Body of pancreas (tissue), 4 donors: ENCODE results near the gene OR10W1. TPM values are rescaled to one million over a fixed set of nuclear protein-coding genes. Genes with fewer than 3 reads are reported as not detected.

Experiments
- ATAC-seq: fragments of 150-250 bp; one replicate; pipeline ENCODE4 v1.9.1; 2016
- DNase-seq, 4 donors: peaks; one replicate each; pipeline ENCODE4 v3.0.0-alpha.2; 2019
- H3K27ac ChIP-seq, 4 donors: fragments of 200-600 bp; sonication (generic); 1 replicate in 3 of 4; 2 replicates in 1 of 4; pipeline versions ENCODE4 v1.5.1 to v1.6.1; 2016 to 2019; ENCODE audit warnings: mild to moderate bottlenecking in 1 of 4, mixed read lengths in 1 of 4, moderate library complexity in 1 of 4
- H3K27me3 ChIP-seq, 2 donors: fragments of 200-600 bp; sonication (generic); one replicate each; pipeline ENCODE4 v1.6.0; 2016; ENCODE audit warnings: mild to moderate bottlenecking in 1 of 2
- H3K36me3 ChIP-seq, 2 donors: fragments of 200-600 bp; sonication (generic); replicated peaks in 1 of 2; 2 replicates each; pipeline ENCODE4 v1.5.1; 2016; ENCODE audit warnings: low read depth in 2 of 2; ENCODE audit not compliant: insufficient read depth in 1 of 2
- H3K4me1 ChIP-seq: fragments of 200-600 bp; sonication (generic); one replicate; pipeline ENCODE4 v1.6.0; 2016
- H3K4me3 ChIP-seq, 2 donors: fragments of 200-600 bp; sonication (generic); 1 replicate in 1 of 2; 2 replicates in 1 of 2; pipeline ENCODE4 v1.5.1; 2016 to 2019
- H3K9me3 ChIP-seq, 3 donors: fragments of 200-600 bp; sonication (generic); 1 replicate in 2 of 3; 2 replicates in 1 of 3; pipeline ENCODE4 v1.5.1; 2016
- CTCF ChIP-seq, 7 experiments: fragments of 450-650 bp in 4 of 7; fragments of 200-600 bp in 3 of 7; sonication (generic) in 3 of 7; IDR thresholded peaks; one replicate each; pipeline ENCODE4 v1.5.1; 2016 to 2019; ENCODE audit warnings: antibody characterized with exemption in 7 of 7
- POLR2A ChIP-seq, 3 donors: fragments of 450-650 bp; IDR thresholded peaks; one replicate each; pipeline ENCODE4 v1.6.1; 2016; ENCODE audit warnings: antibody characterized with exemption in 3 of 3, mild to moderate bottlenecking in 2 of 3
- WGBS, 2 donors: methylation state at CpG; one replicate each; pipeline ENCODE4 v1.1.5; 2017; 5-methylcytosine and 5-hydroxymethylcytosine counted together
- intact Hi-C: fragments of 100-400 bp; cut with DNase I; formaldehyde crosslinking; loops from one replicate; pipeline ENCODE4 v1.15.1; 2023
- total RNA-seq, 2 donors: library from RNA; depleted of rRNA; stranded (reverse); fragments of >200 nt; gene quantifications; one replicate each; pipeline ENCODE4 v1.1.0, GENCODE V29; 2016

The OR10W1 gene
- total RNA-seq, 2 donors from 2014 or later, result not detected

DNA sequence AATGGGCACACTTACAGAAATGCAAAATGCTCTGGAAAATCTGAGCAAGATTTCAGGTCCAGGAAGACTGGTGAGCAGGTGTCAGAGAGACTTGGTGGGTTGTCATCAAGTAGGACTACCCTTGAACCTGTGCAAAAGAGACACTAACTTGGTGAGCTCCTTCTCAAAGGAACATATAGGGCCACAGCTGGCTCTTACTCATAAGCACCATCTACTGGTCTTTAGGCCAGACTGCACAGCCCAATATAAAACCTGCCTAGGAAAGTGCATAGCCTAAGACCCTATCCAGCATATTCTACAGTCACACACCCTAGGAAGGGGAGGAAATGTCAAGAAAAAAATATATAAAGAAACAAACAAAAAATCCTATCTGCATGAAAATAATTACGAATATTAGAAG lies 18.2 kb upstream of the OR10W1 start:
- Histone ChIP-seq H3K4me3 (no peak overlapping the region), H3K9me3 (no peaks in the 10 kb centered on the region), H3K27me3 (no peaks in the 10 kb centered on the region), H3K4me1 (no peaks in the 10 kb centered on the region), H3K27ac (no peak overlapping the region), H3K36me3 (no peaks in the 10 kb centered on the region)
- no peak for DNase-seq
- no peak for ATAC-seq
- peak in 6 of 7 experiments; percentile 22 to 42 (median 33) for TF ChIP-seq CTCF (IDR thresholded peaks at IDR 0.05)
- no peak for TF ChIP-seq POLR2A (IDR thresholded peaks at IDR 0.05)
- WGBS, 2 donors, result 20 to 25% methylated on average over 1 of the region's 1 CpG
- intact Hi-C loops, result no loop called here

DNA sequence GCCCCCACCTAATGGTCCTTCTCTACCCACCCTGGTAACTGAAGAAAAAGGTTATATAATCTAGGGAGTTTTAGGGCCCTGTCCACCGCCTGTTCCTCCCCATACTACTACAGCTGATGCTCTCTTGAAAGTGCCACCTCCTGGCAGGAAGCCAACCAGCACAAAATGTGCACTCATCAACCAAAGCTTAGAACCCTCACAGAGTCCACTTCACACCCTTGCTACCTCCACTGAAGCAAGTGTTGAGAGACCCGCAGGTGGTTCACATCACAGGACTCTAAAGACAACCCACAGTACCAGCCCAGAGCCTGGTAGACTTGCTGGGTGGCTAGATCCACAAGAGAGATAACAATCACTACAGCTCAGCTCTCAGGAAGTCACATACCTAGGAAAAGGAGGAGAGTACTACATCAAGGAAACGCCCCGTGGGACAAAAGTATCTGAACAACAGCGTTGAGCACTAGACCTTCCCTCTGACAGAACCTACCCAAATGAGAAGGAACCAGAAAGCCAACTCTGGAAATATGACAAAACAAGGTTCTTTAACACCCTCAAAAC lies 17.5 kb upstream of the OR10W1 start:
- no peaks in the 10 kb centered on the region for H3K4me1 ChIP-seq
- intact Hi-C loops, result no loop called here
- H3K36me3 ChIP-seq, result no peaks in the 10 kb centered on the region
- no peaks in the 10 kb centered on the region for H3K27me3 ChIP-seq
- ATAC-seq (no peak), DNase-seq (no peak)
- H3K9me3 ChIP-seq, result no peaks in the 10 kb centered on the region
- no peak for TF ChIP-seq CTCF (IDR thresholded peaks at IDR 0.05)
- TF ChIP-seq POLR2A (IDR thresholded peaks at IDR 0.05), result no peak
- H3K4me3 ChIP-seq, result no peak overlapping the region
- H3K27ac ChIP-seq, result no peak overlapping the region
- WGBS, 2 donors, result 48 to 59% methylated on average over 4 to 5 of the region's 5 CpGs

GRCh38 chr11:58276151-58276550 lies 8.1 kb upstream of the OR10W1 start:
- no peak for ATAC-seq
- TF ChIP-seq CTCF (IDR thresholded peaks at IDR 0.05) (no peak), POLR2A (IDR thresholded peaks at IDR 0.05) (no peak)
- Histone ChIP-seq H3K27me3 (no peaks in the 10 kb centered on the region), H3K4me1 (no peaks in the 10 kb centered on the region), H3K9me3 (no peaks in the 10 kb centered on the region), H3K4me3 (no peak overlapping the region), H3K27ac (no peak overlapping the region), H3K36me3 (no peaks in the 10 kb centered on the region)
- 24 to 33% methylated on average over 1 of the region's 1 CpG for WGBS, 2 donors
- no peak for DNase-seq
- intact Hi-C loops, result no loop called here

DNA sequence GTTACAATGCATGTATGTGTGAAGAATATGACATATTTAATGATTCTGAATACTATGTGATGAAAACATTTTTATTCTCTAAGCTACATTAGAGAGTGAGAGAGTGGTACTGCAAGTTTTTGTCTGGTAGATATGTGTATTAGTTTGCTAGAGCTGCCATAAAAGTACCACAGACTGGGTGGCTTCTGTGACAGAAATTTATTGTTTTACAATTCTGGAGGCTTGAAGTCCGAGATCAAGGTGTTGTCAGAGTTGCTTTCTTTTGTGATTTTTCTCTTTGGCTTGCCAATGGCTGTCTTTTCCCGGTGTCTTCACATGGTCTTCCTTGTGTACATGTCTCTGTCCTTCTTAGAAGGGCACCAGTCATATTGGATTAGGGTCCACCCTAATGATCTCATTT lies 6.9 kb upstream of the OR10W1 start:
- H3K4me1 ChIP-seq, result no peaks in the 10 kb centered on the region
- WGBS, 2 donors, result 60 to 76% methylated on average over 2 of the region's 2 CpGs
- H3K4me3 ChIP-seq, result no peak overlapping the region
- H3K36me3 ChIP-seq, result no peaks in the 10 kb centered on the region
- TF ChIP-seq CTCF (IDR thresholded peaks at IDR 0.05), result no peak
- TF ChIP-seq POLR2A (IDR thresholded peaks at IDR 0.05), result no peak
- H3K27ac ChIP-seq, result no peak overlapping the region
- no peaks in the 10 kb centered on the region for H3K9me3 ChIP-seq
- no peaks in the 10 kb centered on the region for H3K27me3 ChIP-seq
- ATAC-seq (no peak), DNase-seq (no peak)
- intact Hi-C loops, result no loop called here

- no peaks in the 10 kb centered on the region for H3K27me3 ChIP-seq
- intact Hi-C loops, result no loop called here
- no peak overlapping the region for H3K27ac ChIP-seq
- no peaks in the 10 kb centered on the region for H3K9me3 ChIP-seq
- no peak overlapping the region for H3K4me3 ChIP-seq
- TF ChIP-seq CTCF (IDR thresholded peaks at IDR 0.05), result no peak
- no peak for TF ChIP-seq POLR2A (IDR thresholded peaks at IDR 0.05)
- WGBS, 2 donors, result 54 to 57% methylated on average over 2 of the region's 2 CpGs
- H3K4me1 ChIP-seq, result no peaks in the 10 kb centered on the region
- no peaks in the 10 kb centered on the region for H3K36me3 ChIP-seq
- DNase-seq (no peak), ATAC-seq (no peak)
These were observed 8.1 kb downstream of the OR10W1 start for GRCh38 chr11:58259983-58260382.
